ENCODE measurements around the gene OGFRL1.

OGFRL1 gene

GRCh38 chr6:71310261-71310660 lies 21.6 kb downstream of the OGFRL1 start:
- TF ChIP-seq CTCF (IDR thresholded peaks at IDR 0.05) = no peak
- no peak for DNase-seq (ENCODE audit: low spot score)
- no peak overlapping the region for H3K4me3 ChIP-seq
- no peak overlapping the region for H3K27ac ChIP-seq

- no peak for TF ChIP-seq CTCF (IDR thresholded peaks at IDR 0.05)
- H3K4me3 ChIP-seq = no peak overlapping the region
- no peak overlapping the region for H3K27ac ChIP-seq
- no peak for DNase-seq (ENCODE audit: low spot score)
Measured at GRCh38 chr6:71312089-71312488, 23.5 kb downstream of the OGFRL1 start.

- Histone ChIP-seq H3K4me3 (no peak overlapping the region), H3K27ac (no peak overlapping the region)
- TF ChIP-seq CTCF (IDR thresholded peaks at IDR 0.05) = no peak
- no peak for DNase-seq (ENCODE audit: low spot score)
Measured at GRCh38 chr6:71317441-71317840, 28.8 kb downstream of the OGFRL1 start.

- H3K4me3 ChIP-seq = no peak overlapping the region
- DNase-seq (ENCODE audit: low spot score) = no peak
- no peak for TF ChIP-seq CTCF (IDR thresholded peaks at IDR 0.05)
- H3K27ac ChIP-seq = no peak overlapping the region
Measured at GRCh38 chr6:71320041-71320440, 31.4 kb downstream of the OGFRL1 start.

GRCh38 chr6:71321314-71321713 lies 32.7 kb downstream of the OGFRL1 start:
- Histone ChIP-seq H3K27ac (no peak overlapping the region), H3K4me3 (no peak overlapping the region)
- TF ChIP-seq CTCF (IDR thresholded peaks at IDR 0.05) = no peak
- DNase-seq (ENCODE audit: low spot score) = no peak

GRCh38 chr6:71324194-71324785 lies 35.7 kb downstream of the OGFRL1 start:
- Histone ChIP-seq H3K27ac (no peak overlapping the region), H3K4me3 (no peak overlapping the region)
- no peak for DNase-seq (ENCODE audit: low spot score)
- no peak for TF ChIP-seq CTCF (IDR thresholded peaks at IDR 0.05)

GRCh38 chr6:71326611-71327010 lies 38.0 kb downstream of the OGFRL1 start:
- Histone ChIP-seq H3K27ac (no peak overlapping the region), H3K4me3 (no peak overlapping the region)
- no peak for TF ChIP-seq CTCF (IDR thresholded peaks at IDR 0.05)
- no peak for DNase-seq (ENCODE audit: low spot score)

All from coronary artery (tissue), 2 donors.